Putamen (tissue), 1 donor: Measurements from ENCODE around the gene MSRB2.
"Not testable (repeated sequence)": the region's sequence is repeated elsewhere in the genome, so short reads cannot be mapped to it uniquely, and the experiment has no call there.

Experiments used
- DNase-seq: peaks from one replicate; pipeline ENCODE4 v3.0.0-alpha.2; 2016; ENCODE audit warnings: low spot score

The MSRB2 gene

GRCh38 chr10:23095404-23095965, at the start of gene MSRB2:
MSRB2 (plus strand) TSS chr10:23095579; CDS start chr10:23095609, 30 bp downstream.
- DNase-seq, result peak; percentile 95

DNA sequence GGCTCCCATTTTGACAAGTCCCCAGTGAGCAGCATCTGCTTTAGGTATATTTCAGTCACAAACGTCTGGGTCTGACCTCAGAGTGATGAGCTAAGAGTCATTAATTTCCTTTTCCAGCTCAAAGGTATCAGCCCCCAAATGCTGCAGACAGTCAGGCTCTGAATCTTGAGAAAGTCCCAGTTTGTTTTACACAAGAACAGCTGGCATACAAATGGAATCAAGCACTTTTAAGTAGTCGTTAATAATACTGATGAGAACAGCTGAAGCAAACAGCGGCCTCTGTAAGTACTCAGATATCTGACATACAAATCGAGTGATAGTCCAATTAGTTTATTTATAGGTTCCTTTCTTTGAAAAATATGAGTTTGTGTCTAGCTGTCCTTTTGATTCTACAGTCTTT, 49.4 kb upstream of the MSRB2 start:
- DNase-seq, result no peak

- no peak for DNase-seq
Observed at GRCh38 chr10:23047201-23048050, 48.0 kb upstream of the MSRB2 start.

GRCh38 chr10:23048191-23048590, 47.2 kb upstream of the MSRB2 start:
- no peak for DNase-seq

DNA sequence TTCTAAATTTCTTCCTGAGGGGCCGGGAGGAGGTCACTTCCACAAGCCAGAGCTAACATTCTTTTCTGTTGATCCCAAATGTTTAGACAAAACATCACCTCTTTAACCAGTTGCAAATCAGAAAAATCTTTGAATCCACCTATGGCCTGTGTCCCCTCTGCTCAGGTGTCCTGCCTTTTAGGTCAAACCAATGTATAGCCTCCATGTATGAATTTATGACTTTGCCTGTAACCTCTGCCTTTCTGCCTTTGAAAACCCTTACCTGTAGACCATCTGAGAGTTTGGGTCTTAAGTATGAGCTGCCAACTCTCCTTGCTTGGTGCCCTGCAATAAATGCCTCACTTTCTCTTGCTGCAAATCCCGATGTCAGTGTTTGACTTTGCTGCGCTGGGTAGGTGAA, 44.1 kb upstream of the MSRB2 start:
- no peak for DNase-seq

DNA sequence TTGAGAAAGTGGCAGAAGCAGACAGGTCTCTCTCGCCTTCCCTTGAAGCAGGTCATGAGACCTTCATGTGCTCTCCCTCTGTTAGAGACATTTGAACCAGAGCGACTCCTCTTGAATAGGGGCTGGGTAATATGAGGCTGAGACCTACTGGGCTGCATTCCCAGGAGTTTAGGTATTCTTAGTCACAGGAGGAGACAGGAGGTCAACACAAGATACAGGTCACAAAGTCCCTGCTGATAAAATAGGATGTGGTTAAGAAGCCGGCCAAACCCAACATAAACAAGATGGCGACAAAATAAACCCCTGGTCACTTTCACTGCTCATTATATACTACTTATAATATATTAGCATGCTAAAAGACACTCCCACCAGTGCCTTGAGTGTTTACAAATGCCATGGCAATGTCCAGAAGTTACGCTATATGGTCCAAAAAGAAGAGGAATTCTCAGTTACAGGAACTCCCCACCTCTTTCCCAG, 43.5 kb upstream of the MSRB2 start:
- no peak for DNase-seq

- DNase-seq, result no peak
Observed at GRCh38 chr10:23053036-23053435, 42.3 kb upstream of the MSRB2 start.

- no peak for DNase-seq
Observed at GRCh38 chr10:23055424-23056185, 39.8 kb upstream of the MSRB2 start.

GRCh38 chr10:23056186-23056579, 39.2 kb upstream of the MSRB2 start:
- DNase-seq, result no peak

DNA sequence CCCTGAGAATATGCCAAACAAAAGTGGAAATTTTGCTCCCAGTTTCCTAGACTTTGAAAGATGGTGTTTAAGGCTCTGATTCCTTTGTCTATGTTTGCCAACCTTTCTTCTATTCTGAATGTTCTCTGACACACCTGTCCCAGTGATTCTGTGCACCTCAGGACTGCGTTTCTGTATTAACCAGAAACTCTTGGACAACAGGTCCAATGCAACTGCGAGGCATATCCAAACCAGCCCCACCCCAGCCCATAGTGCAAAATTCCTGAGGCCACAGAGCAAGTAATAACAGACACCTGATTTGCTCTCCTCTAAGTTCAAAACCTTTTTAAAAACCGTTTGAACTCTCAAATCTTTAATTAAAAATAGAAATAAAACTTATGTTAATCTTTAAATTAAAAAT, 37.0 kb upstream of the MSRB2 start:
- no peak for DNase-seq

DNA sequence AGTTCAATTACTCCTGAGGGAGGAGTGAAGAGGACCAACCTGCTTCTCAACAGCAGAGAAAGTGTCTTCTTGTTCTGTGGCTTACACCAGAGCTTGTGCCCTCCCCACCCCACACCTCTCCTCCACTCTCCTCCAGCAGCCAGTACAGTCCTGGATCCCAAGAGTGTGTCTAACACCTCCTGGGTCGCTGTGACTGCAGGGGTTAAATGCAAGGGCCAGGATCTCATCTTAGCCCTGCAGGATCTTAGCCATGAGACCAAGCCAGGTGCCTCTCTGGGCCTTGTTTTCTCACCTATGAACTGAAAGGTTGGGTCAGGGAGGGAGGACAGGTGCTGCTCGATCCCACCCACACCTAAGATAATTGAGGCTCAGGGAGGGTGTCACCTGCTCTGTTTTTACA, 34.5 kb upstream of the MSRB2 start:
- no peak for DNase-seq

DNA sequence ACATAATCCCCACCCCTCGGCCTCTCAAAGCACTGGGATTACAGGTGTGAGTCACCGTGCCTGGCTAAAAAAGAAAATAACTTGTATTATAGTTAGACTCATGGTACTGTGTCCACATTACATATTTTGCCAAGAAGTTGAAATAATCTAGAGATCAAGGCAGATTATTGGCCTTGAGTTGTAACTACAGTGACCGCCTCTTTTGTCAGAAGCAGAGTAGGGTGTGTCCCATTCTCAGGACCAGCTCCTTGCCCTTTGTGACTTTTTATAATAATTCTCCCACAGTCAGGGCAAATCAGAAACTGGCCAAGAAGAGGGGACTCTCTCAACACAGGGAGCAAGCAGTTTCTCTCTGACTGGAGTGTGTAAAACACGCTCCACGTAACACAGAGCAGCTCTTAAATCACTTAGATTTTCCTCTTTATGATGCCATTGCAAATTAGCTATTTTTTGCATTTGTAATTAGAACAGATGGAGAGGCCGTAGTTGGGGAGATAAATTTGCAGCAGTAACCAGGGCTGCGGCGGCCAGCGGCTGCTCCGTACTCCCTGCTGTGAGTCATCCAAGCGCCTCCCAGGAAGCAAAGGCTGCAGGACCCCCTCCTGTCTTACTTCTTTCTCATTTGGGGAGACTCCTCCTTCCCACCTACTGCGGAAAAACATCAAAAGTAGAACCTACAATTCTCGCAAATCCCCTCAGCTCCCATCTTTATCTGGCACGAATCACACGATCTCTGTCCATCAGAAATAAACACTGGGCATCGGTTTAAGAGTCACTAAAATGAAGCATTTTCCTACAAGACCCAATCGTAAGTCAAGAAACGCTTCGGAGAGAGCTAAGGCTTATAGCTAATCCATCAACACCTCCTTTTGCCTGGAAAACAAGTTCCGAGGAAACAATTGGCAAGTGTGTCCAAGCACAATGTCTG, 32.1 kb upstream of the MSRB2 start:
- no peak for DNase-seq

DNA sequence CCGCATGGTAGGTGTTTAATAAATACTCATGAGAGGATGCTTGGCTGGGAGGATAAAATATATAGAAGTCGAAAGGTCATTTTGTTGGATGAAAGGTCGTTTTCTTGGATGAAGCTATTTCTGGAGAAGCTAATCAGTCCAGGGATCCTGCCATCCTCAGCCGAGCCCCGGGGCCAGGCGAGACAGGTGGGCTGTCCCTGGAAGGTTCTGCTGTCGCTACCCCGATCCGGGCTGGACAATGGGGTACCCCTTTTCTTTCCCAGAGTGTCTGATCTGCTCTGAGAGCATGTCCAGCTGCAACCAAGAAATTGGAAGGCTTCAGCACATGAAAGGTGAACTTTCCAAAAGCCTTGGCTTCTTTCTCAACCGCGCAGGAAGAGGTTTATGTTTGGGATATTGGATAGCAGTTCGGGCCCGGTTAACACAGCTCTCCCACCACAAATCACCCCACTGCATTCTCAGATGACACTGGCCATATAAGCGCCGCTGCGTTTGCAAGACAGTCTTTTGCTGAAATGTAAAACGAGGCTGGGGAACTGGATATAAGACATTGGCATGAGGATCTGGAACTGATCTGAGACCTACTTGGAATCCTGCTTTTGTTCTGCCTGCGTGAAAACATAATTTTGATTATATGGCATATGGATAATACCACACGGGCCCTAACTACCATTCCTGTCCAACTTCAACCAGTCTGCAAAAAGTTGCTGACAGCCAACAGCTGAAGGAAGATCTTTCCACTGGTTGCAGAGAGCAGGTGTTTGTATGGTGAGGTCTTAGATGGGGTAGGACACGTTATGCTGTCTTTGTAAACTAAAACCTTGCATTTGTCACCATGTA, 31.2 kb upstream of the MSRB2 start:
- DNase-seq, result no peak

DNA sequence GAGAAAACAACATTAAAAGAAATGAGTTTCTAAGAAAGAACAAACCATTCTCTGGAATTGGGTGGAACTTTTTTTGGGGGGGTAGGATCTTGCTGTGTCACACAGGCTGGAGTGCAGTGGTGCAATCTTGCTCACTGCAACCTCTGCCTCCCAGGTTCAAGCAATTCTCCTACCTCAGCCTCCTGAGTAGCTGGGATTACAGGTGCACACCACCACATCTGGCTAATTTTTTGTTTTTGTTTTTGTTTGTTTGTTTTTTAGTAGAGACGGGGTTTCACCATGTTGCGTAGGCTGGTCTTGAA, 30.6 kb upstream of the MSRB2 start:
- not testable (repeated sequence) for DNase-seq

DNA sequence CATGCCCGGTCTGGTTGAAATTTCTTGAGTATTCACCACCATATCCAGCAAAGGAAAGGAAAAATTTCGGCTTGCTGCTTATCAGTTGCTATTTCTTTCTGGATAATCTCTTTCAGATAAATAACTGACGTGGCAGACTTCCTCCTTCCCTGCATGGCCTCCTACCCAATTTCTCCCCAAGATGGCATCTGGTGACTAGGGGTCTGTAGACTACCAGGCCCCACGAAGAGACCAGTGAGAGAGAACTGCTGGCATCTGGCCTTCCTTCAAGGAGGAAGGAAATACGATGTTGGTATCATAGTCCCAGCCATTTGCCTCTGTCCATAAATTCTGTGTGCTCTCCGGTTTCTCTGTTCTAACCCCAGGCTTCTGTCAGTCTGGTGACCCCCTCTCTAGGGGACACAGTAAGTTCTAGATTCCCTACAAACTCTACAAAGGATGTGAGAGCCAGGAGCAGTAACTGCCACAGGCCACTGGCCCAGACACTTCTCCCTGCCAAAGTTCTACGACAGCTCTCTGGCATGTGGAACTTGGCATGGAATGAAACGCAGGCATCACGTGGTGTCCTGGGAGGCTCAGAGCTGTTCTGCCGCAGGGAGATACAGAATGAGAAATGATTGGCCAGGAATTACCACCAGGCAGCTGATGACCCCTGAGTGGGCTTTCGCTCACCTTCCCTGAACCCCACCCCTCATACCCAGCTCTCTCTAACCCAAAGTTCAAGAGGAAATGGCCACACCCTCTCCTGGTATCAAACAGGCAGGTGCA, 30.0 kb upstream of the MSRB2 start:
- DNase-seq, result peak; percentile 93

DNA sequence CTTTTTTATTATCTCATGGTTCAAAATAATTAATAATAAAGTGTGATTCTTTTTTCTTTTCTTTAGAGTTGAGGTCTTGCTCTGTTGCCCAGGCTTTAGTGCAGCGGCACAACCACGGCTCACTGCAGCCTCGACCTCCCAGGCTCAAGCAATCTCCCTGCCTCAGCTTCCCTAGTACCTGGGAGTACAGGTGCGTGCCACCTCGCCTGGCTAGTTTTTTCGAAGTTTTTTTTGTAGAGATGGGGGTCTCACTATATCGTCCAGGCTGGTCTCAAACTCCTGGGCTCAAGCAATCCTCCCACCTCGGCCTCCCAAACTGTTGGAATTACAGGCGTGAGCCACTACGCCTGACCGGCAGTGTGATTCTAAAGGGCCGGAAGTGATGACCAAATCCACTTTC, 28.0 kb upstream of the MSRB2 start:
- DNase-seq, result no peak

- peak; percentile 76 for DNase-seq
Observed at GRCh38 chr10:23067939-23068775, 27.2 kb upstream of the MSRB2 start.

- no peak for DNase-seq
Observed at GRCh38 chr10:23069019-23069815, 26.2 kb upstream of the MSRB2 start.
